ENCODE measurements around the gene AFF3. TPM values are rescaled to one million over a fixed set of nuclear protein-coding genes. Genes with fewer than 3 reads are reported as not detected.

AFF3 gene
- total and polyA plus RNA-seq, 2 of the 4 experiments (the other 2 are of a cell fraction): 12.9 to 14.3 TPM

DNA sequence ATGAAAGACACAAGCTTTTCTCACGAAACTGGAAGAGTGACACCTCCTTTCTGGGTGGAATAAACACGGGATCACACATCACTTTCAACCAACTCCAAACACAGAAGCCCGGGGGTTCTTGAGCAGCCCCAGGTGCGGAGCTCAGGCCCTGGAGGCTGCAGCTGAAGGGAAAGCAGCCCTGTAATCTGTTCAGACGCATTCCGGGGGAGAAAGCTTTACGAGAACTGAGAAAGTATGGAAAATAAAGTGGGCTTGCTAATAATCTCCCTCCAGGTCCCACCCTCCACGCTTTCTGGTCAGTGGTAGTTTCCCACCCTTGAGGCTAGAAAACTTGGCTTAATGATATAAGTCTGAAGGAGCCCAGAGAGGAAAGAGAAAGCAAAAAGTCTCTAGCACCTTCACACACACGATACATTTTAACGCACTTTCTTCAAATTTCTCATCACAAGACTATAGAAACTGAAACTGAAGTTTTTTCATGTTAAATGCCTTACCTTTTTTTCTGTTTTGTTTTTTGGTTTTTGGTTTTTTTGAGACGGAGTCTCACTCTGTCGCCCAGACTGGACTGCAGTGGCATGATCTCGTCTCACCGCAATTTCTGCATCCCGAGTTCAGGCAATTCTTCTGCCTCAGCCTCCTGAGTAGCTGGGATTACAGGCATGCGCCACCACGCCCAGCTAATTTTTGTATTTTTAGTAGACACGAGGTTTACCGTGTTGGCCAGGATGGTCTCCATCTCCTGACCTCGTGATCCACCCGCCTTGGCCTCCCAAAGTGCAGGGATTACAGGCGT lies 141.3 kb downstream of the AFF3 start:
- H3K4me1 ChIP-seq (ENCODE audit: control insufficient read depth, insufficient read depth, low read length): peaks cover 10% of the 10 kb centered on the region
- dilution Hi-C loops (cut with HindIII; ENCODE audit: low sequenced_read_pairs, unreplicated experiment): no loop called here
- peaks cover 15 to 34% of the 10 kb centered on the region in 2 experiments; a peak in 2 of 4 replicates for H3K79me1 ChIP-seq (ENCODE audit: low read depth in 1 of 2, low read length in 2 of 2)
- no peak overlapping the region for H2BK20ac ChIP-seq (ENCODE audit: low read depth, low read length)
- no peak overlapping the region for H4K5ac ChIP-seq (ENCODE audit: low read depth, low read length)
- no peak for DNase-seq
- intact Hi-C loops (cut with micrococcal nuclease): no loop called here
- no peak overlapping the region for H2AK5ac ChIP-seq (ENCODE audit: low read depth, low read length)
- no peak overlapping the region for H3K4me3 ChIP-seq (ENCODE audit: insufficient read depth, low read depth, low read length)
- no peak overlapping the region for H2AK9ac ChIP-seq (replicated peaks; ENCODE audit: low read depth, low read length, poor library complexity)
- no peak overlapping the region for H2BK15ac ChIP-seq (ENCODE audit: low read depth, low read length)
- H3K4me2 ChIP-seq (ENCODE audit: low read depth, low read length): no peak overlapping the region
- H4K91ac ChIP-seq (ENCODE audit: insufficient read depth, low read depth, low read length): no peak overlapping the region
- CTCF ChIA-PET: no interaction called here
- peaks cover 19% of the 10 kb centered on the region for H3K9me1 ChIP-seq (ENCODE audit: insufficient read depth, low read length)
- H2BK120ac ChIP-seq (ENCODE audit: low read depth, low read length): no peak overlapping the region
- no peak overlapping the region for H4K8ac ChIP-seq (ENCODE audit: low read depth in 2 of 2, low read length in 2 of 2)
- no peak overlapping the region for H3K14ac ChIP-seq (replicated peaks; ENCODE audit: low read depth, low read length)
- no peak for ATAC-seq (ENCODE audit: low read depth)
- H3K36me3 ChIP-seq (ENCODE audit: control insufficient read depth, insufficient read depth, low read length): peaks cover 26% of the 10 kb centered on the region
- TF ChIP-seq FOS (IDR thresholded peaks at IDR 0.05; ENCODE audit: low read depth, low read length) (no peak), RFX5 (IDR thresholded peaks at IDR 0.05; ENCODE audit: low read depth, low read length) (no peak), MXI1 (IDR thresholded peaks at IDR 0.05; ENCODE audit: borderline replicate concordance, low read depth, low read length) (no peak), MAZ (IDR thresholded peaks at IDR 0.05; ENCODE audit: borderline replicate concordance, low read depth, low read length) (no peak), MAFK (IDR thresholded peaks at IDR 0.05; ENCODE audit: low read depth, low read length) (no peak), SMC3 (IDR thresholded peaks at IDR 0.05; ENCODE audit: low read depth, low read length) (no peak), RAD21 (IDR thresholded peaks at IDR 0.05; ENCODE audit: low read length) (no peak)
- TF ChIP-seq, protein P1, sequence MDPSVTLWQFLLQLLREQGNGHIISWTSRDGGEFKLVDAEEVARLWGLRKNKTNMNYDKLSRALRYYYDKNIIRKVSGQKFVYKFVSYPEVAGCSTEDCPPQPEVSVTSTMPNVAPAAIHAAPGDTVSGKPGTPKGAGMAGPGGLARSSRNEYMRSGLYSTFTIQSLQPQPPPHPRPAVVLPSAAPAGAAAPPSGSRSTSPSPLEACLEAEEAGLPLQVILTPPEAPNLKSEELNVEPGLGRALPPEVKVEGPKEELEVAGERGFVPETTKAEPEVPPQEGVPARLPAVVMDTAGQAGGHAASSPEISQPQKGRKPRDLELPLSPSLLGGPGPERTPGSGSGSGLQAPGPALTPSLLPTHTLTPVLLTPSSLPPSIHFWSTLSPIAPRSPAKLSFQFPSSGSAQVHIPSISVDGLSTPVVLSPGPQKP (IDR thresholded peaks at IDR 0.05; ENCODE audit: borderline replicate concordance, low read depth, low read length): no peak
- no peak overlapping the region for H3K27ac ChIP-seq (ENCODE audit: insufficient read depth, low read length)
- WGBS, 2 experiments (ENCODE audit: extremely low coverage in 2 of 2, insufficient read length in 1 of 2): 90% methylated on average over 8 of the region's 22 CpGs; no CpG with 5 or more reads in 1 of the 2 experiments
- in situ Hi-C loops (cut with MboI; ENCODE audit: low sequenced_read_pairs): no loop called here
- no peak overlapping the region for H2BK5ac ChIP-seq (ENCODE audit: low read depth, low read length, poor library complexity, severe bottlenecking)
- H4K20me1 ChIP-seq (ENCODE audit: insufficient read depth, low read length): no peaks in the 10 kb centered on the region
- H3K18ac ChIP-seq (ENCODE audit: low read depth, low read length): no peak overlapping the region
- H3K9me3 ChIP-seq (ENCODE audit: control insufficient read depth, insufficient read depth, low read length): no peaks in the 10 kb centered on the region
- H3K4ac ChIP-seq (ENCODE audit: low read depth, low read length): no peak overlapping the region
- no TSS peak for BruUV-seq (replicated peaks)
- H2AFZ ChIP-seq (replicated peaks; ENCODE audit: low read length, poor library complexity): no peak overlapping the region
- POLR2A ChIA-PET (ENCODE audit: unreplicated experiment): interaction anchor here (0.6 kb wide), 1 partner anchor 14 kb away, joined by 18 read pairs; no protein-coding TSS in a partner anchor
- no peak overlapping the region for H3K9ac ChIP-seq (ENCODE audit: low read depth, low read length)
- no peak overlapping the region for H3K56ac ChIP-seq (ENCODE audit: extremely low read depth, insufficient read depth, low read length)
- H3K27me3 ChIP-seq (ENCODE audit: control insufficient read depth, insufficient read depth, low read length): no peaks in the 10 kb centered on the region
- no peak overlapping the region for H3K23ac ChIP-seq (ENCODE audit: low read depth, low read length)

Measured in IMR-90 (cell line).